Measurements from ENCODE around the gene CEACAM5.

CEACAM5 gene

GRCh38 chr19:41734156-41734555 lies 25.7 kb downstream of the CEACAM5 start:
- no peak overlapping the region for H4K91ac ChIP-seq (ENCODE audit: low read depth, low read length, poor library complexity)
- peaks cover 0 to 36% (median 0%) of the 10 kb centered on the region in 3 experiments for H3K27me3 ChIP-seq (ENCODE audit: control insufficient read depth in 3 of 3, insufficient read depth in 3 of 3, low read depth in 1 of 3, low read length in 3 of 3)
- H2AFZ ChIP-seq (ENCODE audit: low read length) = no peak overlapping the region
- H3K9me3 ChIP-seq (replicated peaks in 1 of 2; ENCODE audit: control insufficient read depth in 2 of 2, insufficient read depth in 1 of 2, low read depth in 1 of 2, low read length in 2 of 2) = no peaks in the 10 kb centered on the region
- no peak overlapping the region for H2BK12ac ChIP-seq (ENCODE audit: low read length)
- no peak overlapping the region for H3K4me2 ChIP-seq (ENCODE audit: insufficient read depth, low read length, poor library complexity, severe bottlenecking)
- no peak overlapping the region for H3K27ac ChIP-seq (replicated peaks; ENCODE audit: low read length)
- no peak for DNase-seq (ENCODE audit: low spot score)
- no peak overlapping the region for H3K4ac ChIP-seq (ENCODE audit: low read length)
- H3K18ac ChIP-seq (ENCODE audit: low read length) = no peak overlapping the region
- no peak overlapping the region for H3K23ac ChIP-seq (ENCODE audit: low read depth, low read length, poor library complexity)
- H2AK5ac ChIP-seq (ENCODE audit: low read depth, low read length) = no peak overlapping the region
- no peaks in the 10 kb centered on the region for H3K79me1 ChIP-seq (ENCODE audit: low read depth, low read length)
- H3K14ac ChIP-seq (ENCODE audit: low read length) = no peak overlapping the region
- no peak overlapping the region for H2BK5ac ChIP-seq (ENCODE audit: low read length)
- no peak overlapping the region for H3K9ac ChIP-seq (ENCODE audit: low read depth, low read length, poor library complexity)
- no peak overlapping the region for H3K4me3 ChIP-seq (ENCODE audit: low read length in 2 of 2)
- no CpG with 5 or more reads among the region's 4 CpGs for WGBS, 2 donors (ENCODE audit: extremely low coverage in 2 of 2, insufficient read length in 2 of 2, insufficient replicate concordance in 1 of 2)
- H4K8ac ChIP-seq (ENCODE audit: low read depth, low read length) = no peak overlapping the region
- no peak overlapping the region for H2BK15ac ChIP-seq (ENCODE audit: low read length)
- H2BK120ac ChIP-seq (ENCODE audit: low read depth, low read length) = no peak overlapping the region
- H3K4me1 ChIP-seq (ENCODE audit: control insufficient read depth in 2 of 2, insufficient read depth in 1 of 2, low read depth in 1 of 2, low read length in 2 of 2) = no peaks in the 10 kb centered on the region
- no peaks in the 10 kb centered on the region for H3K36me3 ChIP-seq (replicated peaks in 1 of 2; ENCODE audit: control insufficient read depth in 2 of 2, insufficient read depth in 2 of 2, low read length in 2 of 2)

- Histone ChIP-seq H3K4ac (ENCODE audit: low read length) (no peak overlapping the region), H3K79me1 (ENCODE audit: low read depth, low read length) (no peaks in the 10 kb centered on the region), H3K4me3 (ENCODE audit: low read length in 2 of 2) (no peak overlapping the region), H3K4me1 (ENCODE audit: control insufficient read depth in 2 of 2, insufficient read depth in 1 of 2, low read depth in 1 of 2, low read length in 2 of 2) (no peaks in the 10 kb centered on the region), H3K9me3 (replicated peaks in 1 of 2; ENCODE audit: control insufficient read depth in 2 of 2, insufficient read depth in 1 of 2, low read depth in 1 of 2, low read length in 2 of 2) (no peaks in the 10 kb centered on the region), H2AK5ac (ENCODE audit: low read depth, low read length) (no peak overlapping the region), H3K36me3 (replicated peaks in 1 of 2; ENCODE audit: control insufficient read depth in 2 of 2, insufficient read depth in 2 of 2, low read length in 2 of 2) (no peaks in the 10 kb centered on the region), H3K9ac (ENCODE audit: low read depth, low read length, poor library complexity) (no peak overlapping the region), H3K23ac (ENCODE audit: low read depth, low read length, poor library complexity) (no peak overlapping the region), H2BK120ac (ENCODE audit: low read depth, low read length) (no peak overlapping the region), H4K8ac (ENCODE audit: low read depth, low read length) (no peak overlapping the region), H3K18ac (ENCODE audit: low read length) (no peak overlapping the region), H4K91ac (ENCODE audit: low read depth, low read length, poor library complexity) (no peak overlapping the region), H3K4me2 (ENCODE audit: insufficient read depth, low read length, poor library complexity, severe bottlenecking) (no peak overlapping the region), H2AFZ (ENCODE audit: low read length) (no peak overlapping the region), H3K14ac (ENCODE audit: low read length) (no peak overlapping the region), H3K27ac (replicated peaks; ENCODE audit: low read length) (no peak overlapping the region), H2BK15ac (ENCODE audit: low read length) (no peak overlapping the region), H2BK12ac (ENCODE audit: low read length) (no peak overlapping the region), H2BK5ac (ENCODE audit: low read length) (no peak overlapping the region), H3K27me3 (ENCODE audit: control insufficient read depth in 3 of 3, insufficient read depth in 3 of 3, low read depth in 1 of 3, low read length in 3 of 3) (peaks cover 0 to 36% (median 0%) of the 10 kb centered on the region in 3 experiments)
- no CpG with 5 or more reads among the region's 3 CpGs for WGBS, 2 donors (ENCODE audit: extremely low coverage in 2 of 2, insufficient read length in 2 of 2, insufficient replicate concordance in 1 of 2)
- no peak for DNase-seq (ENCODE audit: low spot score)
Observed at GRCh38 chr19:41734585-41734984, 26.2 kb downstream of the CEACAM5 start.

DNA sequence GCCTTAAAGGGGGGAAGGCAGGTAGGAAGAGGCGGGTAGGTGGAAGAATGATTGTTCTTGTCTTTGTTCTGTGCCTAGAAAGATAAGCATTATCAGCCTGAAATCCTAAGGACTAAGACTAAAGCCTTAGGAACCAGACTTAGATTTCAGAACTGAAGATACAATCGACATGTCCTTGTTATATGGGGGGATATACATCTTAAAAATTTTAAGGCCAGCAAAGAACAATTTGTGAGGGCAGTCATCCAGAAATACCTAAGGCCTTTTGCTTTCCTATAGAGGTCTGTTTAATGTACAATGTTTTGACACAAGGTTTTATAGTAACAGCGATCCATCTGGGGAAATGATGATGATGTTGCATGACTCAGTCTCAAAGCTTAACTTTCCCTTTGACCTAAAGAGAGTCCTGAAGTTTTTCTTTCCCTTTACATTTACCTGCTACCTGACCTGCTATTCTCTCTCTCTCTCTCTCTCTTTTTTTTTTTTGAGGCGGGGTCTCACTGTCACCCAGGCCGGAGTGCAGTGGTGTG lies 26.7 kb downstream of the CEACAM5 start:
- H3K27ac ChIP-seq (replicated peaks; ENCODE audit: low read length) = no peak overlapping the region
- H2AK5ac ChIP-seq (ENCODE audit: low read depth, low read length) = no peak overlapping the region
- peaks cover 0 to 38% (median 0%) of the 10 kb centered on the region in 3 experiments for H3K27me3 ChIP-seq (ENCODE audit: control insufficient read depth in 3 of 3, insufficient read depth in 3 of 3, low read depth in 1 of 3, low read length in 3 of 3)
- H2BK120ac ChIP-seq (ENCODE audit: low read depth, low read length) = no peak overlapping the region
- H3K23ac ChIP-seq (ENCODE audit: low read depth, low read length, poor library complexity) = no peak overlapping the region
- no peak overlapping the region for H3K14ac ChIP-seq (ENCODE audit: low read length)
- no CpG with 5 or more reads among the region's 5 CpGs for WGBS, 2 donors (ENCODE audit: extremely low coverage in 2 of 2, insufficient read length in 2 of 2, insufficient replicate concordance in 1 of 2)
- H3K4me2 ChIP-seq (ENCODE audit: insufficient read depth, low read length, poor library complexity, severe bottlenecking) = no peak overlapping the region
- no peak overlapping the region for H2BK12ac ChIP-seq (ENCODE audit: low read length)
- no peak overlapping the region for H4K8ac ChIP-seq (ENCODE audit: low read depth, low read length)
- H3K9ac ChIP-seq (ENCODE audit: low read depth, low read length, poor library complexity) = no peak overlapping the region
- no peak overlapping the region for H3K4ac ChIP-seq (ENCODE audit: low read length)
- H3K79me1 ChIP-seq (ENCODE audit: low read depth, low read length) = no peaks in the 10 kb centered on the region
- H2AFZ ChIP-seq (ENCODE audit: low read length) = no peak overlapping the region
- H3K9me3 ChIP-seq (replicated peaks in 1 of 2; ENCODE audit: control insufficient read depth in 2 of 2, insufficient read depth in 1 of 2, low read depth in 1 of 2, low read length in 2 of 2) = no peaks in the 10 kb centered on the region
- H4K91ac ChIP-seq (ENCODE audit: low read depth, low read length, poor library complexity) = no peak overlapping the region
- no peak overlapping the region for H2BK15ac ChIP-seq (ENCODE audit: low read length)
- no peak overlapping the region for H3K4me3 ChIP-seq (ENCODE audit: low read length in 2 of 2)
- no peak for DNase-seq (ENCODE audit: low spot score)
- H2BK5ac ChIP-seq (ENCODE audit: low read length) = no peak overlapping the region
- H3K36me3 ChIP-seq (replicated peaks in 1 of 2; ENCODE audit: control insufficient read depth in 2 of 2, insufficient read depth in 2 of 2, low read length in 2 of 2) = no peaks in the 10 kb centered on the region
- H3K18ac ChIP-seq (ENCODE audit: low read length) = no peak overlapping the region
- H3K4me1 ChIP-seq (ENCODE audit: control insufficient read depth in 2 of 2, insufficient read depth in 1 of 2, low read depth in 1 of 2, low read length in 2 of 2) = no peaks in the 10 kb centered on the region

DNA sequence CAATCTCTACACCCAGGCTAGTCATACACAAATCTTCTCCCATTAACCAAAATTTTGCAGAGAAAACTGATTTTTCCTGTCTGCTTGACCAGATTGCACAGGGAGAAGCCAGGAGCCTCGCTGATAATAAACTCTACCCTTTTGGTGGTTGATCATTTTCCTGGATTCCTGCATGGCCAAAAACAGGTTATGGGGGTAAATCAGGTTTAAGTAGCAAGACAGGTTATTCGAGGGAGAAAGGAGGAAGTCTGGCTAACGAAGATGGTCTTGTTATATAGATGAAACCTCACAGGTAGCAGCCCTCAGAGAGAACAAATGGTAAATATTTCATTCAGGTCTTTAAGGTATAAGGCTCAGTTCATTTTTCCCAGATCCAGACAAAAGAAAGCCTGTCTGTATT lies 30.9 kb downstream of the CEACAM5 start:
- Histone ChIP-seq H2AFZ (ENCODE audit: low read length) (no peak overlapping the region), H3K27me3 (ENCODE audit: control insufficient read depth in 3 of 3, insufficient read depth in 3 of 3, low read depth in 1 of 3, low read length in 3 of 3) (peaks cover 0 to 45% (median 0%) of the 10 kb centered on the region in 3 experiments), H3K27ac (replicated peaks; ENCODE audit: low read length) (no peak overlapping the region), H2BK15ac (ENCODE audit: low read length) (no peak overlapping the region), H3K4me1 (ENCODE audit: control insufficient read depth in 2 of 2, insufficient read depth in 1 of 2, low read depth in 1 of 2, low read length in 2 of 2) (no peaks in the 10 kb centered on the region), H3K4ac (ENCODE audit: low read length) (no peak overlapping the region), H3K4me2 (ENCODE audit: insufficient read depth, low read length, poor library complexity, severe bottlenecking) (no peak overlapping the region), H2BK5ac (ENCODE audit: low read length) (no peak overlapping the region), H3K9me3 (replicated peaks in 1 of 2; ENCODE audit: control insufficient read depth in 2 of 2, insufficient read depth in 1 of 2, low read depth in 1 of 2, low read length in 2 of 2) (peaks cover 0 to 3% of the 10 kb centered on the region in 2 donors), H3K23ac (ENCODE audit: low read depth, low read length, poor library complexity) (no peak overlapping the region), H3K9ac (ENCODE audit: low read depth, low read length, poor library complexity) (no peak overlapping the region), H4K91ac (ENCODE audit: low read depth, low read length, poor library complexity) (no peak overlapping the region), H3K4me3 (ENCODE audit: low read length in 2 of 2) (no peak overlapping the region), H3K79me1 (ENCODE audit: low read depth, low read length) (no peaks in the 10 kb centered on the region), H3K14ac (ENCODE audit: low read length) (no peak overlapping the region), H3K36me3 (replicated peaks in 1 of 2; ENCODE audit: control insufficient read depth in 2 of 2, insufficient read depth in 2 of 2, low read length in 2 of 2) (no peaks in the 10 kb centered on the region), H2BK120ac (ENCODE audit: low read depth, low read length) (no peak overlapping the region), H3K18ac (ENCODE audit: low read length) (no peak overlapping the region), H2AK5ac (ENCODE audit: low read depth, low read length) (no peak overlapping the region), H4K8ac (ENCODE audit: low read depth, low read length) (no peak overlapping the region), H2BK12ac (ENCODE audit: low read length) (no peak overlapping the region)
- DNase-seq (ENCODE audit: low spot score) = no peak
- WGBS, 2 donors (ENCODE audit: extremely low coverage in 2 of 2, insufficient read length in 2 of 2, insufficient replicate concordance in 1 of 2) = no CpG with 5 or more reads among the region's 3 CpGs

Measured in neuronal stem cell (in vitro differentiated cells).